Measurements from ENCODE around the gene ST3GAL5. TPM values are rescaled to one million over a fixed set of nuclear protein-coding genes. Genes with fewer than 3 reads are reported as not detected.
A peak's percentile ranks its signal among the peaks of the same experiment; 100 is the strongest.

Gene ST3GAL5
- total RNA-seq, 1 experiment from 2014 or later = 5.9 TPM

DNA sequence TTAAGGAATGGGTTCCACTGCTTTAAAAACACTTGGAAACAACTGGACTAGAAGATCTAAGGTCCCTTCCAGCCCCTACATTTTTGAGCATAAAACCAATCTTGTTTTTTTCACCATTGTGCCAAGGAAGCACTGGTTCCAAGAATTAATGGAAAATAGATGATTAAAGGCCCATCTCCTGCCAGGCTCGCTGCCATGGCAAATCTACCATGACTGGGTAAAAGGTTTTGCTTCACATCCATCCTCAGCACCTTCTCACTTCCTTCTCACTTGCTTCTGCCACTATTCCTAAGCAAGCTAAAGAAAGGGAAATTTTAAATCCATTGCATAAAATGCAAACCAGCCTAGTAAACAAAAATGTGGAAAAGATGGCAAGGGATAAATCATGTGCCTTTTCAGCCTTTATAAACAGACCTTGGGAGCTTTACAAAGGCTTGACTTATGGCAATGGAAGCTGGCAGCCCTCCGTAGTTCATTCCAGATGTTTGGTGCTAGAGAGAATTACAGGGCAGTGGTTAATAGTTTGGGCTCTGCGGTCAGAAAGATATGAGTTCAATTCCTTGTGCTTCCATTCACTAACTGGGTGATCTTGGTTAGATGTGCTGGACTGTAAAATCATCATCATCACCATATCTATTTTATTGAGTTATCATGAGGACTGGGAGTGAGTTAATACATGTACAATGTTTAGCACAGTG, 27.0 kb upstream of the ST3GAL5 start:
- Histone ChIP-seq H4K20me1 (ENCODE audit: insufficient read depth) (no peaks in the 10 kb centered on the region), H3K27me3 (ENCODE audit: insufficient read depth, low read depth) (no peaks in the 10 kb centered on the region), H3K4me2 (no peak overlapping the region), H3K4me3 (no peak overlapping the region), H3K9me3 (ENCODE audit: insufficient read depth, low read depth) (no peaks in the 10 kb centered on the region; the same call in 1 of the 2 replicates), H3K4me1 (replicated peaks; ENCODE audit: insufficient read depth) (peaks cover 32% of the 10 kb centered on the region), H3K36me3 (ENCODE audit: low read depth) (no peaks in the 10 kb centered on the region), H2AFZ (no peak overlapping the region), H3K79me2 (ENCODE audit: low read depth) (no peaks in the 10 kb centered on the region), H3F3A (ENCODE audit: insufficient read depth, low read depth) (peaks cover 25% of the 10 kb centered on the region; the same call in 1 of the 2 replicates), H3K27ac (no peak overlapping the region), H3K9me2 (ENCODE audit: insufficient read depth) (no peaks in the 10 kb centered on the region)
- ChIA-PET POLR2A (ENCODE audit: unreplicated experiment) (interaction anchor here (0.6 to 0.7 kb wide), 2 partner anchors 73 to 797 kb away, joined by 3 read pairs; no protein-coding TSS in a partner anchor), CTCF (interaction anchor here (0.6 kb wide), 1 partner anchor 322 kb away, joined by 7 read pairs; no protein-coding TSS in a partner anchor)
- no peak for DNase-seq
- BruUV-seq (replicated peaks) = no TSS peak
- TF ChIP-seq CTCF (conservative IDR thresholded peaks at IDR 0.05) = no peak
- no peak for TF ChIP-seq EZH2 (IDR thresholded peaks at IDR 0.05; ENCODE audit: low read depth)
- intact Hi-C loops (cut with micrococcal nuclease; ENCODE audit: unreplicated experiment) = no loop called here

DNA sequence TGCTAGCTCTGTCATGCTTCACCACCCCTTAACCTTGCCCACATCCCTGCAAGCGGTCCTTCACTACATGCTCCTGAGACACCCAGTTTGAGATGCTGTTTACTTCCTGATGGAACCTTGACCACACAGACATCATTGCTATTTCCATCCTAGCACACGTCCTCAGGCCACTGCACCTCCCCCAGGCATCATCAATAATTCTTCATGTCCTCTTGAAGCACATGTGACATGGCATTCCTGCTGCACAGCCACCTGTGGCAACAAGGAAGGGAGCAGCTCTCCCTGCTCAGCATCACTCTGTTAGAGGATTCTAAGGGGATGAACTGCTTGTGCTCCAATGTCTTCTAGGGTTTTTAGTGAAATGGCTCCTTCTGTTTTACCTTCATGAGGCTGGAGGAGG, 26.1 kb upstream of the ST3GAL5 start:
- intact Hi-C loops (cut with micrococcal nuclease; ENCODE audit: unreplicated experiment) = no loop called here
- TF ChIP-seq CTCF (conservative IDR thresholded peaks at IDR 0.05) = no peak
- no peak for TF ChIP-seq EZH2 (IDR thresholded peaks at IDR 0.05; ENCODE audit: low read depth)
- H3K27ac ChIP-seq = no peak overlapping the region

GRCh38 chr2:85913884-85914881, 25.4 kb upstream of the ST3GAL5 start:
- CTCF ChIA-PET = no interaction called here

More for the DNA sequence above, 26.1 kb upstream of the ST3GAL5 start:
- Histone ChIP-seq H3K4me1 (replicated peaks; ENCODE audit: insufficient read depth) (peaks cover 32% of the 10 kb centered on the region), H3K9me3 (ENCODE audit: insufficient read depth, low read depth) (no peaks in the 10 kb centered on the region; the same call in 1 of the 2 replicates), H3K79me2 (ENCODE audit: low read depth) (no peaks in the 10 kb centered on the region), H2AFZ (no peak overlapping the region), H4K20me1 (ENCODE audit: insufficient read depth) (no peaks in the 10 kb centered on the region), H3K9me2 (ENCODE audit: insufficient read depth) (no peaks in the 10 kb centered on the region), H3K36me3 (ENCODE audit: low read depth) (no peaks in the 10 kb centered on the region), H3F3A (ENCODE audit: insufficient read depth, low read depth) (peaks cover 18% of the 10 kb centered on the region; the same call in 1 of the 2 replicates), H3K27me3 (ENCODE audit: insufficient read depth, low read depth) (no peaks in the 10 kb centered on the region), H3K4me3 (no peak overlapping the region), H3K4me2 (no peak overlapping the region)
- CTCF ChIA-PET = no interaction called here
- POLR2A ChIA-PET (ENCODE audit: unreplicated experiment) = no interaction called here
- no peak for DNase-seq
- no TSS peak for BruUV-seq (replicated peaks)

More at GRCh38 chr2:85913884-85914881, 25.4 kb upstream of the ST3GAL5 start:
- Histone ChIP-seq H3K27me3 (ENCODE audit: insufficient read depth, low read depth) (no peaks in the 10 kb centered on the region), H3K9me3 (ENCODE audit: insufficient read depth, low read depth) (no peaks in the 10 kb centered on the region; the same call in 1 of the 2 replicates), H3K27ac (peak overlapping the region; percentile 25; the same call in 1 of the 2 replicates), H2AFZ (no peak overlapping the region), H3K4me1 (replicated peaks; ENCODE audit: insufficient read depth) (peaks cover 32% of the 10 kb centered on the region), H3K36me3 (ENCODE audit: low read depth) (no peaks in the 10 kb centered on the region), H4K20me1 (ENCODE audit: insufficient read depth) (no peaks in the 10 kb centered on the region), H3F3A (ENCODE audit: insufficient read depth, low read depth) (0 out of 2 replicates have a peak, but pooled peaks cover 14% of the 10 kb centered on the region), H3K4me3 (no peak overlapping the region), H3K9me2 (ENCODE audit: insufficient read depth) (no peaks in the 10 kb centered on the region), H3K4me2 (0 out of 2 replicates have a peak overlapping the region, but pooled peaks have one; percentile 8), H3K79me2 (ENCODE audit: low read depth) (no peaks in the 10 kb centered on the region)
- no TSS peak for BruUV-seq (replicated peaks)
- POLR2A ChIA-PET (ENCODE audit: unreplicated experiment) = no interaction called here
- DNase-seq = peak in 1 of 2 experiments; percentile 67
- no peak for TF ChIP-seq EZH2 (IDR thresholded peaks at IDR 0.05; ENCODE audit: low read depth)
- no peak for TF ChIP-seq CTCF (conservative IDR thresholded peaks at IDR 0.05)
- intact Hi-C loops (cut with micrococcal nuclease; ENCODE audit: unreplicated experiment) = no loop called here
